ENCODE data around the gene UBE2E2.

Gene UBE2E2

DNA sequence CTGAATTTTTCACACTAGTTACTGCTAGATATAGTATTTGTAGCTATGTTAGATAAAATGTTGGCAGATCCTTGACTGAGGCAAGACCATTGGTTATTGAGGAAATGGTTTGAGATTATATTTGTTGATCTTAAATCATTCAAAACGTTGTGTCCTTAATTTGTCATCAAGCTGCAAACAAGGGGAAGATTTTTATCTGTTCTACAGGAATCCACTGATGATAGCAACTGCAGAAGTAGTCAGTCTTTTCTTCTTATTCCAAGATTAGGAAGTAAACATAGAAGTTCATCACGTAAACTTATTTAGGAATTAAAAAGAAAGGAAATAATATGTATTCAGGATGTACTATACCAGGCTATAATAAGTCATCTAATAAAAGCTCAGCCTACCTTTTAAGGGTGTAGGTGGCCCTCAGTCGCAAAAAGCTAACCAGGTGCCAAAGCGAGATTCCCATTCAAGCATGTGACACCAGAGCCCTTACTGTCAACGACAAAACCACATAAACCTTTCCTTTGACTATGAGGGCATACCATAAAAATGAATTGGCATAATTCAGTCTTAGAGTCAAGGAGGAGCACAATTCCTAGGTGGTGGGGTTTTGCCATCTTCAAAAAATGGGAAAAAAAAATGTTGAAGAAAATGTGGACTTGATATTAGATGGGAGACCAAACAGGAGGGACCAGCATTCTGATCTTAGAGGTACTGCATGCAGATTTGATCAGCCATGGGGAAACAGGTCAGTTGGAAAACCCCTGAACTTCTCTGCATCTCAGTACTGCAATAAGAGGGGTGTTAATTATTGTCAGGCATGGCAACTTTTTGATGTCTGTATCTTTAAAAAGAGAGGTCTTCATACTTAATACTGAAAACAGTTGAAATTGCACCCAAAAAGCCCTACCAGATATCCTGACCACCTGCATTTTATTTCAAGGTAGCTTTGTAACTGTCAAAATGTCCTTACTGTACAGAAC, 390.1 kb downstream of the UBE2E2 start:
- 94% methylated on average over 4 of the region's 5 CpGs for WGBS
- Histone ChIP-seq H3K9ac (ENCODE audit: low read depth, low read length) (no peak overlapping the region), H3K27ac (ENCODE audit: low read depth, low read length) (no peak overlapping the region), H3K27me3 (ENCODE audit: insufficient read depth, low read length) (no peaks in the 10 kb centered on the region), H3K36me3 (ENCODE audit: insufficient read depth, low read length) (no peaks in the 10 kb centered on the region; the same call in 1 of the 2 replicates), H3K9me3 (ENCODE audit: insufficient read depth, low read depth, low read length) (peaks cover 4% of the 10 kb centered on the region; the same call in 1 of the 2 replicates), H3K4me1 (ENCODE audit: insufficient read depth, low read length) (no peaks in the 10 kb centered on the region), H3K4me3 (ENCODE audit: low read length) (no peak overlapping the region)

DNA sequence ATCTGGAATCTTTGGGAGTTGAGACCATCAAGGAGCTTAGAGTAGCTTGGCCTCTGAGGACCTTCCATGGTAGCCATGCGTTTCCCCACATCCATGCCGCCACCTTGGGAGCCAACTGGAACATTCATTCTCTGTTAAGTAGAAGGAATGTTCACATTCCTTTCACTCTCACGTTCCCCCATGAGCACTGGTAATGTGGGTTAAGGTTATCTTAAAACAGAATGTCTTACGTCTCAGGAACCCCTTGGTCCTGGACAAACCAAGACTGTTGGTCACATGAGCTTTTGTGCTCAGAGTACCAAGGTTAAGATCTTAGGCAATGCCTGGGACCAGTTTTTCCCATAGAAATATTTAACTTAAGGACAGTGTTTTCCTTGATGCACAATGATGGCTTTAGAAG, 390.9 kb downstream of the UBE2E2 start:
- H3K36me3 ChIP-seq (ENCODE audit: insufficient read depth, low read length), result no peaks in the 10 kb centered on the region; the same call in 1 of the 2 replicates
- H3K9me3 ChIP-seq (ENCODE audit: insufficient read depth, low read depth, low read length), result peaks cover 4% of the 10 kb centered on the region; the same call in 1 of the 2 replicates
- no peaks in the 10 kb centered on the region for H3K27me3 ChIP-seq (ENCODE audit: insufficient read depth, low read length)
- H3K9ac ChIP-seq (ENCODE audit: low read depth, low read length), result no peak overlapping the region
- 75% methylated on average over 4 of the region's 4 CpGs for WGBS
- no peak overlapping the region for H3K4me3 ChIP-seq (ENCODE audit: low read length)
- H3K27ac ChIP-seq (ENCODE audit: low read depth, low read length), result no peak overlapping the region
- no peaks in the 10 kb centered on the region for H3K4me1 ChIP-seq (ENCODE audit: insufficient read depth, low read length)

DNA sequence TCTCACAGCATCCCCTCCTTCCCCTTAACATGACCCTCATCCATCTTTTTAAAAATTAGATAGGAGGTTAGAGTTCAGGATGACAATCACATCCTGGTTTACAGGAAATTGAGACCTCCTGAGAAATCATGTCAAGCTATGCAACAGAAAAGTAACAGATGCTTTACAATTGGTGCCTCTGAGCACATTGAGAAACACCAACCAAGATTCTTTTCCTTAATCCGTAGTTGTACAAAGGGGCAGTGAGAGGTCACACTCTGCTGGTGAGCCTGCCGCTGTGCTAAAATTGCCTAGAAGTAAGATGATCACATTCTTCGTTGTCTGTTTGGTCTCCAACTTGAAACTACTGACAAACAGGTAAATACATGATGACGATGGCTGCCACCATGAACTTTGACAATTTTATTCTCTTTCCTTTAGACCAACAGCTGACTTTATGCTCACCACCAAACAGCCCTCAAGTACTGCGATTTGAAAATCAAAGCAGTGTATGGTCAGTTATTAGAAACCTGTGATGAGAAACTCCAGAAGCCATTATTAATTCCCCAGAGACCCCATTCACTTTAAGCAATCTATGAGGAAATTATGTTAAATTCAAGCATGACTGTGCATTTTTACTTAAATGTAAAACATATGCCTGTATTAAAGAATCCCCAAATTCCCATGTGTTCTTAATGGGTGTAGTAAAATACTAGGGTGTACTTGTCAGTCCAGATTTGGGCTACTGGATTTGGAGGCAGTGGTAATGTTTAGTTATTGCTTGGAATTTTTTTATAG, 392.0 kb downstream of the UBE2E2 start:
- Histone ChIP-seq H3K4me3 (ENCODE audit: low read length) (no peak overlapping the region), H3K9me3 (ENCODE audit: insufficient read depth, low read depth, low read length) (peaks cover 4% of the 10 kb centered on the region; the same call in 1 of the 2 replicates), H3K9ac (ENCODE audit: low read depth, low read length) (no peak overlapping the region), H3K36me3 (ENCODE audit: insufficient read depth, low read length) (no peaks in the 10 kb centered on the region; the same call in 1 of the 2 replicates), H3K27me3 (ENCODE audit: insufficient read depth, low read length) (no peaks in the 10 kb centered on the region), H3K4me1 (ENCODE audit: insufficient read depth, low read length) (no peaks in the 10 kb centered on the region), H3K27ac (ENCODE audit: low read depth, low read length) (no peak overlapping the region)
- 93% methylated on average over 5 of the region's 5 CpGs for WGBS

DNA sequence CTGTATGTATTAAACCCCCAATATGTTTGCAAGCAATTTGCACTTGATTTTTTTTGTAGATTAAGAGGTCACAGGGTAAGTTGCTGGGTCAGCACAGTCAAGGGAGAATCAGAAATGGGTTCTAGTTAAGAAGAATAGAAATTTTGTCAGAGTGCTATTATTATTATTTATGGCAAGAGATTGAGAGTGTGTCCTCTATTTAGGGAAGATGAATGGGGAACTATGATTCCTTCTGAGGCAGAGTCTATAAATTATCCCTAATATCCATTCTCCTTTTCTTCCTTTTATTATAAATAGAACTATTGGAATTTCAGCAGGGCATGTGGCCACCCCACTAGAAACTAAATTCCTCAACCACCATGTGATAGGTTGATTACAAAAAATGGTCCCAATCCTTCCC, 392.7 kb downstream of the UBE2E2 start:
- H3K4me3 ChIP-seq (ENCODE audit: low read length), result no peak overlapping the region
- no peaks in the 10 kb centered on the region for H3K27me3 ChIP-seq (ENCODE audit: insufficient read depth, low read length)
- peaks cover 4% of the 10 kb centered on the region; the same call in 1 of the 2 replicates for H3K9me3 ChIP-seq (ENCODE audit: insufficient read depth, low read depth, low read length)
- peaks cover 6% of the 10 kb centered on the region for H3K4me1 ChIP-seq (ENCODE audit: insufficient read depth, low read length)
- no peak overlapping the region for H3K27ac ChIP-seq (ENCODE audit: low read depth, low read length)
- no peaks in the 10 kb centered on the region; the same call in 1 of the 2 replicates for H3K36me3 ChIP-seq (ENCODE audit: insufficient read depth, low read length)
- H3K9ac ChIP-seq (ENCODE audit: low read depth, low read length), result no peak overlapping the region

DNA sequence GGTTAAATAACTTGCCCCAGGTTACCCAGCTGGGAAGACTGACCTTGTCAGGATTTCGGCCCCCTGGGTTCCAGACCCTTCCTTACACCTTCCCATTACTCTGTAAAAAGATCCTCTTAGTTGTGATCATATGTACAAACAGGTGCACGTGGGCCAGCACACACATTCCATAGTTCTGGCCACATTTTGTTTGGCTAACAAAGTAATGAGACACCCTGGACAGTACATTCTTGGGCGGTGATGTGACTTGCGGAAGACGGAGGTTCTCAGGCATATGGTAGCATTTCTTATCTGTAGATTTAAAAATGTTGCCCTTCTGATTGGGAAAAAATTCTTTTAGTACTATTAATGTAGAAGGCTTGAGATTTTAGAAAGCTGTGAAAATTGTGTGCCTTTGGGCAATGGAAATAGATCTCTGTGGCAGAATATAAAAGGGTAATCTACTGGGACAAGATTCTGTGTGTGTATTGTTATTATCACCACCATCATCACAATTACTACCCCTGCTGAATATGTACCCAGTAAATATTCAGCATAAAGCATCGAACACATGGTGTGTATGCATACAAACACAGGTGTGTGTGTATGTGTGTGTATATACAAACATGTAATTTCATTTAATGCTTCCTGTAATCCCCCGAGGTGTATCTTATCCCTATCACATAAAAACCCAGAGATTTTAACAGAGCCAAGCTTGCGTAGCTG, 397.2 kb downstream of the UBE2E2 start:
- Histone ChIP-seq H3K27ac (ENCODE audit: low read depth, low read length) (no peak overlapping the region), H3K4me3 (ENCODE audit: low read length) (no peak overlapping the region), H3K9me3 (ENCODE audit: insufficient read depth, low read depth, low read length) (peaks cover 4% of the 10 kb centered on the region; the same call in 1 of the 2 replicates), H3K27me3 (ENCODE audit: insufficient read depth, low read length) (no peaks in the 10 kb centered on the region), H3K4me1 (ENCODE audit: insufficient read depth, low read length) (peaks cover 21% of the 10 kb centered on the region), H3K9ac (ENCODE audit: low read depth, low read length) (no peak overlapping the region), H3K36me3 (ENCODE audit: insufficient read depth, low read length) (no peaks in the 10 kb centered on the region; the same call in 1 of the 2 replicates)
- 88% methylated on average over 7 of the region's 8 CpGs for WGBS

DNA sequence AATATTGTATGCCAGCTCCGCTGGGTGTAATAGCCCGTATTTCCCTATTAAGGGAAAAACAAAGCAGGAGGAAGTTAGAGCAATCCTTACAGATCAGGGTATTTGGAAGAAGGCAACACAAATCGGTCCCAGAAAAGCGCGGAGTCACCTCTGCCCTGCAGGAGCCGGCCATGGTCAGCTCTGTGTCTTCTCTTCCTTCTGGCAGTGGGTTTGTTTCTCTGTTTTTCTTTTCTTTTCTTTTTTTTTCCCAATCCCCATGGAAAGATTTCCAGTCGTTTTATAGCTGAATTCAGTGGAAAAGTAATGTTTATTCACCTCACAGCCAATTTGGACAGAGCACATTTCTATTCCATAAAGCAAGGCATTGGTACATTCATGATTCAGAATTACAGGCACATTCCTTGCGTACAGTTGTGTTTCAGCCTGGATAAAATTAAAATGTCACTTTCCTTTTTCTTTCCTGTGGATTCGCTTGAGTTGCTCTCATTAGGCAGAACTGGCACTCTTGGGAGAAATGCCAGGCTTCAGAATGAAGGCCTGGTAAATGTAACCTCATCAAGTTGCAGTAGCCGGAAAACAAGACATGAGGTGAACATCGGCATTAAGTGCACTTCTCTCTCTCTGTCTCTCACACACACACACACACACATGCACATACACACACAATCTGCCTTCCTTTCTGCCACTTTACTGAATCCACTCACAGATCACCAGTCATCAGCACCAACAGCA, 398.1 kb downstream of the UBE2E2 start:
- Histone ChIP-seq H3K36me3 (ENCODE audit: insufficient read depth, low read length) (no peaks in the 10 kb centered on the region; the same call in 1 of the 2 replicates), H3K4me3 (ENCODE audit: low read length) (no peak overlapping the region), H3K27ac (ENCODE audit: low read depth, low read length) (no peak overlapping the region; the same call in 1 of the 2 replicates), H3K9ac (ENCODE audit: low read depth, low read length) (no peak overlapping the region), H3K27me3 (ENCODE audit: insufficient read depth, low read length) (no peaks in the 10 kb centered on the region), H3K4me1 (ENCODE audit: insufficient read depth, low read length) (peaks cover 29% of the 10 kb centered on the region), H3K9me3 (ENCODE audit: insufficient read depth, low read depth, low read length) (peaks cover 4% of the 10 kb centered on the region; the same call in 1 of the 2 replicates)
- WGBS, result 86% methylated on average over 11 of the region's 11 CpGs

DNA sequence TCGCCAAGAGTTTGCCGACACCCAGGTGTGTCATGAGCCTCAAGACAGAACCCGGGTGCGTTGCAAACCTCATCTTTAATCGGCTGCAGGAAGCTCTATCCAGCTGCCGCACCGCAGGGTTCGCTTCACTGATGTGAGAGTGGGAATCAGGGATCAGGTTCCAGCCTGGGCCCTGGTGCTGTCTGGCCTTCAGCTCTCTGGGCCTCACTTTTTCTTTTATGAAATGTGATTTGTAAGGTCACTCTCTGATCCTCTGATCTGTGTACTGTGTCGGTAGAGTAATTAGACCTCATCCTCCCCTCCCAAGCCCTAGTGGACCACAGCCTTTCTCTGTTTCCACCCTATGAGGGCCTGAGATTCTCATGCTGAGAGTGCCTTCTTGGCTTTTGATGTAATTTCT, 399.8 kb downstream of the UBE2E2 start:
- no peak overlapping the region for H3K9ac ChIP-seq (ENCODE audit: low read depth, low read length)
- no peak overlapping the region for H3K27ac ChIP-seq (ENCODE audit: low read depth, low read length)
- 78% methylated on average over 9 of the region's 9 CpGs for WGBS

DNA sequence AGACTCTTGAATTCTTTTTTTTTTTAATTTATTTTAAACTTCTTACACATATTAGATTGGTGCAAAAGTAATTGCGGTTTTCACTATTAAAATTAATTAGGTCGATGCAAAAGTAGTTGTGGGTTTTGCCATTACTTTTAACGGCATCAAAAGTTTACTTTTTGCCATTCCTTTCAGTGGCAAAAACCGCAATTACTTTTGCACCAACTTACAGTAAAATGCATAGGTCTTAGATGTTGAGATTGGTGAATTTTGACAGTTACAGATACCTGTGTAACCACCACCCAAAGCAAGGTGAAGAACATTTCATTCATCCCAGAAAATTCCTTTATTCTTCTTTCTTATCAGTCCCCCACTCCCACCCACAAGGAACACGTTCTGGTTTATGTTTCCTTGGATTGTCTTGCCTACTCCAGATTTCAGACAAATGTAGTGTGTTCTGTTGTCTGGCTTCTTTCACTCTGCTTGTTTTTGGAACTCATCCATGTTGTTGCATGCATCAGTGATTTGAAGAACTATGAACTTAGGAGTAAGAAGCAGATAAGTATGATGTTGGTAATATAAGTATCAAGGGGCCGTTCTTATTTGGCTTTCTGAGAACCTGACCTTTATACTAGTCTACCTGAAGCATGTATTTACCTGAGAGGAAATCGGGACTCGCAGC, 404.2 kb downstream of the UBE2E2 start:
- no peaks in the 10 kb centered on the region for H3K36me3 ChIP-seq (ENCODE audit: insufficient read depth, low read length)
- H3K4me1 ChIP-seq (ENCODE audit: insufficient read depth, low read length), result peaks cover 31% of the 10 kb centered on the region
- no peak overlapping the region for H3K4me3 ChIP-seq (ENCODE audit: low read length)
- no peaks in the 10 kb centered on the region for H3K9me3 ChIP-seq (ENCODE audit: insufficient read depth, low read depth, low read length)
- H3K27me3 ChIP-seq (ENCODE audit: insufficient read depth, low read length), result no peaks in the 10 kb centered on the region
- no peak overlapping the region for H3K27ac ChIP-seq (ENCODE audit: low read depth, low read length)
- 94% methylated on average over 7 of the region's 8 CpGs for WGBS
- H3K9ac ChIP-seq (ENCODE audit: low read depth, low read length), result no peak overlapping the region

More for the DNA sequence above, 399.8 kb downstream of the UBE2E2 start:
- H3K9me3 ChIP-seq (ENCODE audit: insufficient read depth, low read depth, low read length), result no peaks in the 10 kb centered on the region
- H3K4me3 ChIP-seq (ENCODE audit: low read length), result no peak overlapping the region
- H3K36me3 ChIP-seq (ENCODE audit: insufficient read depth, low read length), result no peaks in the 10 kb centered on the region
- peaks cover 30% of the 10 kb centered on the region for H3K4me1 ChIP-seq (ENCODE audit: insufficient read depth, low read length)
- H3K27me3 ChIP-seq (ENCODE audit: insufficient read depth, low read length), result no peaks in the 10 kb centered on the region

DNA sequence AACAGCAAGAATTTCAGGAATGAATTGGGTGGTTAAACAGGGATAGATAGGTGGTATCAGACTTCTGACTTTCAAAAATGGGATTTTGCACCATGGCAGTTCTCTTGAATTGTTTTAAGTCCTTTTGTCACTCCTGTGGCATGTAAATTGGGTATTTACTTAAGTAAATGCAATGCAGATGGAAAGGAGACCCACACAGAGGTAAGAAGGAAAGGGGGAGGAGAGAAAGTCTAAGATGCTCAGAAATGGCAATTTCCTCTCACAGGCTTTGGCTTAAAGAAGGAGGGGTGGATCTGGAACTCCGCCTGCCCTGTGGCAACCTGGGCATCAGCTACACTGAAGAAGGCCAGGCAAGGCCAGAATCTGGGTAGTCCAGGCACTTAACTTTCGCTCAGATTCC, 405.5 kb downstream of the UBE2E2 start:
- Histone ChIP-seq H3K27ac (ENCODE audit: low read depth, low read length) (no peak overlapping the region), H3K9me3 (ENCODE audit: insufficient read depth, low read depth, low read length) (no peaks in the 10 kb centered on the region), H3K36me3 (ENCODE audit: insufficient read depth, low read length) (no peaks in the 10 kb centered on the region), H3K4me1 (ENCODE audit: insufficient read depth, low read length) (peaks cover 25% of the 10 kb centered on the region), H3K4me3 (ENCODE audit: low read length) (no peak overlapping the region), H3K27me3 (ENCODE audit: insufficient read depth, low read length) (no peaks in the 10 kb centered on the region), H3K9ac (ENCODE audit: low read depth, low read length) (no peak overlapping the region)
- 82% methylated on average over 2 of the region's 2 CpGs for WGBS

DNA sequence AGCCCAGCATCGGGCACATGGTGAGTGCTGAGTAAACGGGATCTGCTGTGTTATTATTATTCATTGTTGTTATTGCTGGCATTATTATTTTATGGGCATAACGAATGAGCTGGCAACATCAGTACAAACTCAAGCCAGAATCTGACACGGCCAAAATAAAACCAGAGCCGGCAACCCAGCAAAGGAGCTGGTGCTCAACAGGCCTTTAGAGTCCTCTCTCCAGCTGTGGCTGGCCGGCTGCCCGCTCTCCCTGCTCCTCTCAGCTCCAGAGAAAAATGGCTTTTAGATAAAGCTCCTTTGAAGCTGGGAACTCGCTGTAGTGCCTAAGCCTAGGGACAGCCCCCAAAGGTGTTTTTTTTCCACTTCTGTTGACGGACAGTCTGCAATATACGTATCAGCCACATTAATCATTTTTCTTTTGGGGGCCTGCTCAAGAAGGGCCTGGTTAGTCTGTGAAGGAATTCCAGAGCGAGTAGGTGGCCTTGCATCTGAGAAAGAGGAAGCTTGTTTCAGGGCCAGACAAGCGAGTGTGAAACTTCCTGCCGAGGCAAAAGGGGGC, 408.7 kb downstream of the UBE2E2 start:
- Histone ChIP-seq H3K4me3 (ENCODE audit: low read length) (no peak overlapping the region), H3K27ac (ENCODE audit: low read depth, low read length) (no peak overlapping the region)
- WGBS, result 76% methylated on average over 13 of the region's 13 CpGs

More for the DNA sequence above, 408.7 kb downstream of the UBE2E2 start:
- Histone ChIP-seq H3K36me3 (ENCODE audit: insufficient read depth, low read length) (no peaks in the 10 kb centered on the region), H3K27me3 (ENCODE audit: insufficient read depth, low read length) (no peaks in the 10 kb centered on the region), H3K9ac (ENCODE audit: low read depth, low read length) (no peak overlapping the region), H3K4me1 (ENCODE audit: insufficient read depth, low read length) (peaks cover 16% of the 10 kb centered on the region), H3K9me3 (ENCODE audit: insufficient read depth, low read depth, low read length) (no peaks in the 10 kb centered on the region)
